ENCODE results near the gene CFAP77. TPM values are rescaled to one million over a fixed set of nuclear protein-coding genes. Genes with fewer than 3 reads are reported as not detected.

The CFAP77 gene
- polyA plus RNA-seq, 3 donors = not detected

- WGBS (ENCODE audit: insufficient coverage) = 95% methylated on average over 6 of the region's 12 CpGs
- H3K4me3 ChIP-seq (replicated peaks in 1 of 3; ENCODE audit: low read depth in 2 of 3, low read length in 3 of 3) = no peak overlapping the region
- Mint-ChIP-seq H3K4me3 (no peak overlapping the region), H3K36me3 (peaks cover 63 to 64% of the 10 kb centered on the region in 2 donors), H3K27ac (no peak overlapping the region), H3K9me3 (peaks cover 0 to 2% (median 0%) of the 10 kb centered on the region in 7 donors), H3K4me1 (no peaks in the 10 kb centered on the region), H3K27me3 (ENCODE audit: low read depth in 3 of 3) (no peaks in the 10 kb centered on the region)
- no peak overlapping the region for H3K4me2 ChIP-seq (replicated peaks; ENCODE audit: extremely low read depth, low read length, poor library complexity, severe bottlenecking)
- H4K20me1 ChIP-seq (ENCODE audit: insufficient read depth, low read length) = no peaks in the 10 kb centered on the region
- H3K36me3 ChIP-seq (replicated peaks in 1 of 2; ENCODE audit: control insufficient read depth in 1 of 2, insufficient read depth in 2 of 2, low read length in 2 of 2) = peaks cover 23 to 79% of the 10 kb centered on the region in 2 donors
- H3K9me3 ChIP-seq (replicated peaks in 1 of 2; ENCODE audit: control insufficient read depth in 1 of 2, insufficient read depth in 1 of 2, low read length in 2 of 2) = no peaks in the 10 kb centered on the region
- no peak overlapping the region for H3K9ac ChIP-seq (ENCODE audit: insufficient read depth, low read length, poor library complexity, severe bottlenecking)
- TF ChIP-seq CTCF (IDR thresholded peaks at IDR 0.05) = no peak
- no peaks in the 10 kb centered on the region for H3K27me3 ChIP-seq (ENCODE audit: control insufficient read depth in 2 of 2, insufficient read depth in 2 of 2, low read length in 2 of 2)
- no peaks in the 10 kb centered on the region for H3K79me2 ChIP-seq (ENCODE audit: insufficient read depth, low read length)
- no peak overlapping the region for H2AFZ ChIP-seq (ENCODE audit: insufficient read depth, low read depth, low read length, poor library complexity, severe bottlenecking)
- H3K27ac ChIP-seq (ENCODE audit: low read depth in 1 of 2, low read length in 2 of 2) = no peak overlapping the region
- intact Hi-C loops (cut with micrococcal nuclease) = no loop called here
- DNase-seq = no peak
- no peaks in the 10 kb centered on the region for H3K4me1 ChIP-seq (ENCODE audit: control insufficient read depth in 1 of 2, insufficient read depth in 2 of 2, low read length in 2 of 2)
These were observed 200.7 kb downstream of the CFAP77 start for GRCh38 chr9:132610661-132611060.

GRCh38 chr9:132614324-132614723 lies 204.3 kb downstream of the CFAP77 start:
- Histone ChIP-seq H3K9ac (ENCODE audit: insufficient read depth, low read length, poor library complexity, severe bottlenecking) (no peak overlapping the region), H4K20me1 (ENCODE audit: insufficient read depth, low read length) (no peaks in the 10 kb centered on the region), H2AFZ (ENCODE audit: insufficient read depth, low read depth, low read length, poor library complexity, severe bottlenecking) (no peak overlapping the region), H3K36me3 (replicated peaks in 1 of 2; ENCODE audit: control insufficient read depth in 1 of 2, insufficient read depth in 2 of 2, low read length in 2 of 2) (peaks cover 20 to 85% of the 10 kb centered on the region in 2 donors), H3K27ac (ENCODE audit: low read depth in 1 of 2, low read length in 2 of 2) (no peak overlapping the region), H3K9me3 (replicated peaks in 1 of 2; ENCODE audit: control insufficient read depth in 1 of 2, insufficient read depth in 1 of 2, low read length in 2 of 2) (no peaks in the 10 kb centered on the region), H3K79me2 (ENCODE audit: insufficient read depth, low read length) (no peaks in the 10 kb centered on the region), H3K4me2 (replicated peaks; ENCODE audit: extremely low read depth, low read length, poor library complexity, severe bottlenecking) (no peak overlapping the region), H3K27me3 (ENCODE audit: control insufficient read depth in 2 of 2, insufficient read depth in 2 of 2, low read length in 2 of 2) (no peaks in the 10 kb centered on the region), H3K4me3 (replicated peaks in 1 of 3; ENCODE audit: low read depth in 2 of 3, low read length in 3 of 3) (no peak overlapping the region), H3K4me1 (ENCODE audit: control insufficient read depth in 1 of 2, insufficient read depth in 2 of 2, low read length in 2 of 2) (no peaks in the 10 kb centered on the region)
- H3K27me3 Mint-ChIP-seq (ENCODE audit: low read depth in 3 of 3) = no peaks in the 10 kb centered on the region
- WGBS (ENCODE audit: insufficient coverage) = 96% methylated on average over 4 of the region's 6 CpGs
- no peak overlapping the region for H3K4me3 Mint-ChIP-seq
- H3K9me3 Mint-ChIP-seq = peaks cover 0 to 2% (median 0%) of the 10 kb centered on the region in 7 donors
- H3K4me1 Mint-ChIP-seq = no peaks in the 10 kb centered on the region
- intact Hi-C loops (cut with micrococcal nuclease) = no loop called here
- DNase-seq = no peak
- no peak overlapping the region for H3K27ac Mint-ChIP-seq
- no peak for TF ChIP-seq CTCF (IDR thresholded peaks at IDR 0.05)
- peaks cover 65 to 75% of the 10 kb centered on the region in 2 donors for H3K36me3 Mint-ChIP-seq
